HCT116 (cell line): ENCODE measurements around the gene ARF5. TPM values are rescaled to one million over a fixed set of nuclear protein-coding genes. Genes with fewer than 3 reads are reported as not detected.

Source experiments
- ATAC-seq: fragments of 200-7000 bp; cut with Tn5 transposase; 2 replicates; pipeline ENCODE4 v1.9.1; 2020; ENCODE audit warnings: mild to moderate bottlenecking, moderate library complexity
- BruUV-seq: library from RNA; stranded (reverse); fragments of 400-500 nt; replicated peaks from 2 replicates; lab custom pipeline; 2021; lab: Mats Ljungman, UMichigan
- CTCF ChIA-PET: fragments of 300-600 bp; sonication (Branson Sonifier 250); formaldehyde crosslinking; loops from one replicate; lab custom pipeline; 2021; ENCODE audit warnings: antibody characterized with exemption; lab: Charles Lee
- POLR2A ChIA-PET: fragments of 300-600, 350-600 bp; sonication (Branson Sonifier 250); formaldehyde crosslinking; loops from one replicate; lab custom pipeline; 2021; ENCODE audit warnings: antibody characterized with exemption; lab: Charles Lee
- RAD21 ChIA-PET, 2 experiments: fragments of 300-600 bp; sonication (Branson Sonifier 250); formaldehyde crosslinking; loops; one replicate each; lab custom pipeline; 2023; ENCODE audit warnings: low total read pairs in 2 of 2; ENCODE audit not compliant: uncharacterized antibody in 2 of 2, unreplicated experiment in 2 of 2, low non-redundant PET in 1 of 2; lab: Charles Lee
- DNase-seq: peaks from one replicate; pipeline ENCODE4 v3.0.0-alpha.2; 2010; ENCODE audit warnings: low read depth, low spot score
- H2AFZ ChIP-seq: fragments of 200-600 bp; shearing (Covaris generic), sonication (generic); 2 replicates; pipeline ENCODE4 v1.6.1; 2017; ENCODE audit warnings: low read depth, mixed run types, mixed read lengths, antibody characterized with exemption, low read length; ENCODE audit not compliant: poor library complexity, severe bottlenecking
- H3K27ac ChIP-seq: 2 replicates; pipeline ENCODE4 v1.5.1; 2012; ENCODE audit warnings: low read depth, low read length
- H3K27me3 ChIP-seq: fragments of 200-600 bp; sonication (generic); 2 replicates; pipeline ENCODE4 v1.6.1; 2016; ENCODE audit warnings: mixed run types, low read length, mixed read lengths; ENCODE audit not compliant: insufficient read depth
- H3K36me3 ChIP-seq, 2 experiments: fragments of 200-500 bp in 1 of 2; fragments of 200-600 bp in 1 of 2; sonication (Bioruptor generic) in 1 of 2; sonication (generic) in 1 of 2; 2 replicates each; pipeline versions ENCODE4 v1.5.1 to v1.6.1; 2014 to 2016; ENCODE audit warnings: low read length in 2 of 2, inconsistent platforms in 1 of 2, mixed read lengths in 1 of 2, mixed run types in 1 of 2; ENCODE audit not compliant: insufficient read depth in 2 of 2, control insufficient read depth in 1 of 2
- H3K4me1 ChIP-seq, 2 experiments: fragments of 200-600 bp in 1 of 2; sonication (generic) in 1 of 2; 2 replicates each; pipeline versions ENCODE4 v1.5.1 to v1.6.1; 2012 to 2017; ENCODE audit warnings: low read length in 2 of 2, inconsistent platforms in 1 of 2, mild to moderate bottlenecking in 1 of 2, mixed read lengths in 1 of 2, mixed run types in 1 of 2, moderate library complexity in 1 of 2; ENCODE audit not compliant: insufficient read depth in 2 of 2, control insufficient read depth in 1 of 2
- H3K4me2 ChIP-seq: fragments of 200-600 bp; sonication (generic); 2 replicates; pipeline ENCODE4 v1.6.1; 2017; ENCODE audit warnings: mixed run types, low read length, mixed read lengths
- H3K4me3 ChIP-seq, 2 experiments: fragments of 200-600 bp in 1 of 2; sonication (generic) in 1 of 2; replicated peaks in 1 of 2; 2 replicates each; pipeline ENCODE4 v1.5.1; 2011 to 2016; ENCODE audit warnings: low read length in 2 of 2, control low read depth in 1 of 2, low read depth in 1 of 2, mild to moderate bottlenecking in 1 of 2, mixed read lengths in 1 of 2, mixed run types in 1 of 2
- H3K79me2 ChIP-seq: fragments of 200-600 bp; sonication (generic); 2 replicates; pipeline ENCODE4 v1.6.1; 2017; ENCODE audit warnings: mild to moderate bottlenecking, mixed run types, low read length, moderate library complexity, mixed read lengths; ENCODE audit not compliant: insufficient read depth
- H3K9ac ChIP-seq: fragments of 200-600 bp; sonication (generic); 2 replicates; pipeline ENCODE4 v1.6.1; 2016; ENCODE audit warnings: low read length, mixed read lengths
- H3K9me2 ChIP-seq: fragments of 200-600 bp; sonication (generic), shearing (Covaris generic); 2 replicates; pipeline ENCODE4 v1.6.1; 2017; ENCODE audit warnings: mixed run types, mild to moderate bottlenecking, moderate library complexity; ENCODE audit not compliant: insufficient read depth
- H3K9me3 ChIP-seq, 2 experiments: fragments of 200-500 bp in 1 of 2; fragments of 200-600 bp in 1 of 2; sonication (Bioruptor generic) in 1 of 2; sonication (generic) in 1 of 2; 2 replicates each; pipeline ENCODE4 v1.6.1; 2014 to 2017; ENCODE audit warnings: low read length in 2 of 2, mixed read lengths in 2 of 2, inconsistent platforms in 1 of 2, low read depth in 1 of 2, mild to moderate bottlenecking in 1 of 2, mixed run types in 1 of 2, moderate library complexity in 1 of 2; ENCODE audit not compliant: control insufficient read depth in 1 of 2, insufficient read depth in 1 of 2
- H4K20me1 ChIP-seq: fragments of 200-600 bp; sonication (generic), shearing (Covaris generic); 2 replicates; pipeline ENCODE4 v1.6.1; 2017; ENCODE audit warnings: mixed run types, mild to moderate bottlenecking, moderate library complexity; ENCODE audit not compliant: insufficient read depth
- CTCF ChIP-seq, 3 experiments: fragments of 200-600 bp in 1 of 3; sonication (generic) in 1 of 3; IDR thresholded peaks in 2 of 3; conservative IDR thresholded peaks in 1 of 3; 2 replicates each; pipeline ENCODE4 v1.5.1; 2012 to 2017; ENCODE audit warnings: low read depth in 2 of 3, low read length in 2 of 3, antibody characterized with exemption in 1 of 3, borderline replicate concordance in 1 of 3, control low read depth in 1 of 3, mild to moderate bottlenecking in 1 of 3, mixed read lengths in 1 of 3, mixed run types in 1 of 3, moderate library complexity in 1 of 3; ENCODE audit not compliant: insufficient read depth in 1 of 3
- ELF1 ChIP-seq: IDR thresholded peaks from 2 replicates; pipeline ENCODE4 v1.6.1; 2012; ENCODE audit warnings: low read depth, borderline replicate concordance
- POLR2AphosphoS5 ChIP-seq: IDR thresholded peaks from 2 replicates; pipeline ENCODE4 v1.6.1; 2011; ENCODE audit warnings: mild to moderate bottlenecking, low read depth, low read length, moderate library complexity
- RAD21 ChIP-seq: IDR thresholded peaks from 2 replicates; pipeline ENCODE4 v1.6.1; 2012; ENCODE audit warnings: low read depth, mild to moderate bottlenecking
- intact Hi-C: fragments of 100-400 bp; cut with micrococcal nuclease; formaldehyde crosslinking; loops from 2 replicates; pipeline ENCODE4 v1.10.0; 2022
- total RNA-seq: library from RNA; stranded (reverse); gene quantifications from one replicate; pipeline ENCODE4 v1.2.1, GENCODE V29; 2021; ENCODE audit not compliant: unreplicated experiment

Gene ARF5
- total RNA-seq, 1 experiment from 2014 or later = 204 TPM

DNA sequence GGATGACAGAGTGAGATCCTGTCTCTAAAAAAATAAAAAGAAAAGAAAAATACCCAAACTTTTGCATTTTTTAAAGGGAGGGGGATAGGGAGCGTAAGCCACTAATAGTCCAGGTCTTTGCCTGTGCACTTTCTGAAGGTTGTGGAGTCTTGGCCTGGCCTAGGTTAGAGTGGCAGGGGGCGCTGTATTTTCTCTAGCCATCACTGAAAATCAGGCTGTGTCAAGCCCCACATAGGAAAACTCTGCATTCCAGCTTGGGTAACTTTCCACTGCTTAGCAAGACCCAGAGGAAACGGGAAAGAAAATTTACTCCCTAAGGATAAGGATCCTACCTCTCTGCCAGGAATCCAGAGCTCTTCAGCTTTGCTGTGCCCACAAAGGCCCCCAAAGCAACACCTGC lies 40.2 kb downstream of the ARF5 start:
- ChIA-PET CTCF (interaction anchor here (1.0 to 2.0 kb wide), 12 partner anchors 9 to 581 kb away, joined by 3 to 17 read pairs (median 4); partner anchors contain the start of genes GCC1 and PAX4), RAD21 (no interaction called here)
- peak; percentile 52 for ATAC-seq

More for the DNA sequence above, 40.2 kb downstream of the ARF5 start:
- Histone ChIP-seq H3K36me3 (no peaks in the 10 kb centered on the region), H3K9me3 (no peaks in the 10 kb centered on the region), H3K9ac (no peak overlapping the region), H3K27me3 (peaks cover 4% of the 10 kb centered on the region; the same call in 1 of the 2 replicates), H4K20me1 (no peaks in the 10 kb centered on the region), H3K9me2 (no peaks in the 10 kb centered on the region), H3K79me2 (no peaks in the 10 kb centered on the region), H3K4me2 (no peak overlapping the region), H2AFZ (no peak overlapping the region), H3K4me1 (peaks cover 2 to 9% of the 10 kb centered on the region in 2 experiments; a peak in 2 of 4 replicates), H3K4me3 (no peak overlapping the region), H3K27ac (no peak overlapping the region)
- BruUV-seq = no TSS peak
- TF ChIP-seq RAD21 (no peak), CTCF (IDR thresholded peaks at IDR 0.05 in 2 of 3, conservative IDR thresholded peaks at IDR 0.05 in 1 of 3; ENCODE audit: borderline replicate concordance in 1 of 3, insufficient read depth in 1 of 3, low read depth in 2 of 3, low read length in 2 of 3) (peak; percentile 18 to 40 (median 39); a peak in 4 of 6 replicates), ELF1 (no peak), POLR2AphosphoS5 (no peak)
- intact Hi-C loops = loop anchor here (2.0 kb wide), 1 partner anchor 30 kb away; no protein-coding TSS in a partner anchor
- no peak for DNase-seq
- POLR2A ChIA-PET = no interaction called here
